ENCODE measurements around the gene DLG2. TPM values are rescaled to one million over a fixed set of nuclear protein-coding genes. Genes with fewer than 3 reads are reported as not detected.

The DLG2 gene
- total and polyA plus RNA-seq, 11 donors: 2.4 to 13.9 (median 7.1) TPM

- H3K27ac ChIP-seq: no peak overlapping the region
- H3K36me3 ChIP-seq: no peaks in the 10 kb centered on the region
- no peak for TF ChIP-seq CTCF (IDR thresholded peaks at IDR 0.05)
- no peak for TF ChIP-seq POLR2A (IDR thresholded peaks at IDR 0.05)
- H3K4me3 ChIP-seq: no peak overlapping the region
- no peaks in the 10 kb centered on the region for H3K27me3 ChIP-seq
- WGBS, 4 donors: 56 to 60% (median 59%) methylated on average over 11 of the region's 11 CpGs
- no peaks in the 10 kb centered on the region for H3K4me1 ChIP-seq
- ATAC-seq: no peak
- H3K9me3 ChIP-seq: no peaks in the 10 kb centered on the region
- no peak for DNase-seq
- intact Hi-C loops (cut with DNase I): no loop called here
Observed at GRCh38 chr11:83510530-83511460, 2116.3 kb downstream of the DLG2 start.

- H3K9me3 ChIP-seq: no peaks in the 10 kb centered on the region
- WGBS, 4 donors: 70 to 83% (median 80%) methylated on average over 6 of the region's 6 CpGs
- H3K4me3 ChIP-seq: no peak overlapping the region
- TF ChIP-seq CTCF (IDR thresholded peaks at IDR 0.05): no peak
- no peak for TF ChIP-seq POLR2A (IDR thresholded peaks at IDR 0.05)
- no peak for DNase-seq
- H3K27me3 ChIP-seq: no peaks in the 10 kb centered on the region
- no peak overlapping the region for H3K27ac ChIP-seq
- intact Hi-C loops (cut with DNase I): no loop called here
- H3K4me1 ChIP-seq: no peaks in the 10 kb centered on the region
- H3K36me3 ChIP-seq: no peaks in the 10 kb centered on the region
- ATAC-seq: no peak
Observed at GRCh38 chr11:83508804-83509203, 2118.3 kb downstream of the DLG2 start.

- TF ChIP-seq CTCF (IDR thresholded peaks at IDR 0.05) (no peak), POLR2A (IDR thresholded peaks at IDR 0.05) (no peak)
- H3K27ac ChIP-seq: no peak overlapping the region
- H3K9me3 ChIP-seq: no peaks in the 10 kb centered on the region
- no peaks in the 10 kb centered on the region for H3K36me3 ChIP-seq
- WGBS, 4 donors: 83 to 94% (median 91%) methylated on average over 3 of the region's 3 CpGs
- no peaks in the 10 kb centered on the region for H3K4me1 ChIP-seq
- no peak overlapping the region for H3K4me3 ChIP-seq
- DNase-seq: no peak
- no peaks in the 10 kb centered on the region for H3K27me3 ChIP-seq
- intact Hi-C loops (cut with DNase I): no loop called here
- ATAC-seq: no peak
Observed at GRCh38 chr11:83502041-83502440, 2125.1 kb downstream of the DLG2 start.

GRCh38 chr11:83493917-83494316 is 2133.2 kb downstream of the DLG2 start:
- Histone ChIP-seq H3K27me3 (no peaks in the 10 kb centered on the region), H3K9me3 (no peaks in the 10 kb centered on the region), H3K36me3 (no peaks in the 10 kb centered on the region), H3K27ac (no peak overlapping the region), H3K4me3 (no peak overlapping the region), H3K4me1 (no peaks in the 10 kb centered on the region)
- TF ChIP-seq CTCF (IDR thresholded peaks at IDR 0.05) (no peak), POLR2A (IDR thresholded peaks at IDR 0.05) (no peak)
- WGBS, 4 donors: 85 to 92% (median 89%) methylated on average over 1 of the region's 1 CpG
- ATAC-seq: no peak
- DNase-seq: no peak
- intact Hi-C loops (cut with DNase I): no loop called here
